Rectal smooth muscle tissue (tissue), 1 donor: ENCODE results near the gene DHH.
"Not testable (repeated sequence)": the region's sequence is repeated elsewhere in the genome, so short reads cannot be mapped to it uniquely, and the experiment has no call there.

Experiments used
- H3K27ac ChIP-seq: one replicate; pipeline ENCODE4 v1.7.0; 2013; ENCODE audit warnings: low read depth, low read length, inconsistent platforms
- H3K27me3 ChIP-seq: one replicate; pipeline ENCODE4 v1.7.0; 2013; ENCODE audit warnings: low read length; ENCODE audit not compliant: control insufficient read depth, insufficient read depth
- H3K36me3 ChIP-seq: one replicate; pipeline ENCODE4 v1.7.0; 2013; ENCODE audit warnings: low read length; ENCODE audit not compliant: control insufficient read depth, insufficient read depth
- H3K4me1 ChIP-seq: one replicate; pipeline ENCODE4 v1.7.0; 2013; ENCODE audit warnings: low read length; ENCODE audit not compliant: control insufficient read depth, insufficient read depth
- H3K4me3 ChIP-seq: one replicate; pipeline ENCODE4 v1.7.0; 2013; ENCODE audit warnings: low read length
- H3K9ac ChIP-seq: one replicate; pipeline ENCODE4 v1.7.0; 2013; ENCODE audit warnings: low read length

The DHH gene

DNA sequence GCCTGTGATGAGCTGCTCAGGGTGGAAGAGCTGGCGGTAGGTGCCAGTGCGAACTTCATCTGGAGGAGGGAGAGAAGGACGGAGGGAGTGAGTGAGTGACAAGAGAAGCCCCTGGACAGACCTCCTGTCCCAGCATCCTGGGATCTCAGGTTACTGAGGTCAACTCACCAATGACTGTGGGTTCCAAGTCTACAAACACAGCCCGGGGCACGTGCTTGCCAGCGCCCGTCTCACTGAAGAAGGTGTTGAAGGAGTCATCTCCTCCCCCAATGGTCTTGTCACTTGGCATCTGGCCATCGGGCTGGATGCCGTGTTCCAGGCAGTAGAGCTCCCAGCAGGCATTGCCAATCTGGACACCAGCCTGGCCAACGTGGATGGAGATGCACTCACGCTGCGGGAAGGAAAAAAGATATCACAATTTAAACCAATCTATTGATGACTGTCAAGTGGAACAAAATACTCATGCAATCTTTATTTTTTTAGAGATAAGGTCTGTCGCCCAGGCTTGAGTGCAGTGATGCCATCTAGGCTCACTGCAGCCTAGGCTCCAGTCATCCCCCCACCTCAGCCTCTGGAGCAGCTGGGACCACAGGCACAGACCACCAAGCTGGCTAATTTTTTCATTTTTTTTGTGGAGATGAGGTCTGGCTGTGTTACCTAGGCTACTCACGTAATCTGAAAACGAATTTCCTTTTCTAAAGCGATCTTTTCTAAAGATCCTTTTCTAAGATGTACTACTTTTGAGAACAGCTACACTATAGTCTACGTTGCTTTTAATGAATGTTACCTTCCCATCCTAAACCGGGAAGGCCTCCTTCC lies 34.9 kb upstream of the DHH start:
- Histone ChIP-seq H3K27ac (peak overlapping the region; percentile 99), H3K4me3 (peak overlapping the region; percentile 99), H3K4me1 (peaks cover 14% of the 10 kb centered on the region), H3K9ac (no peak overlapping the region), H3K27me3 (no peaks in the 10 kb centered on the region), H3K36me3 (peaks cover 19% of the 10 kb centered on the region)

DNA sequence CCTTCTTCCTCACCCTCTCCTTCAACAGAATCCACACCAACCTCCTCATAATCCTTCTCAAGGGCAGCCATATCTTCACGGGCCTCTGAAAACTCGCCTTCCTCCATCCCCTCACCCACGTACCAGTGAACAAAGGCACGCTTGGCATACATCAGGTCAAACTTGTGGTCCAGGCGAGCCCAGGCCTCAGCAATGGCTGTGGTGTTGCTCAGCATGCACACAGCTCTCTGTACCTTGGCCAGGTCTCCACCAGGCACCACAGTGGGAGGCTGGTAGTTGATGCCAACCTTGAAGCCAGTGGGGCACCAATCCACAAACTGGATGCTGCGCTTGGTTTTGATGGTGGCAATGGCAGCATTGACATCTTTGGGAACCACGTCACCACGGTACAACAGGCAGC lies 33.4 kb upstream of the DHH start:
- peaks cover 14% of the 10 kb centered on the region for H3K4me1 ChIP-seq
- H3K27ac ChIP-seq, H3K9ac ChIP-seq, H3K27me3 ChIP-seq, H3K4me3 ChIP-seq: not testable (repeated sequence)
- peaks cover 19% of the 10 kb centered on the region for H3K36me3 ChIP-seq

DNA sequence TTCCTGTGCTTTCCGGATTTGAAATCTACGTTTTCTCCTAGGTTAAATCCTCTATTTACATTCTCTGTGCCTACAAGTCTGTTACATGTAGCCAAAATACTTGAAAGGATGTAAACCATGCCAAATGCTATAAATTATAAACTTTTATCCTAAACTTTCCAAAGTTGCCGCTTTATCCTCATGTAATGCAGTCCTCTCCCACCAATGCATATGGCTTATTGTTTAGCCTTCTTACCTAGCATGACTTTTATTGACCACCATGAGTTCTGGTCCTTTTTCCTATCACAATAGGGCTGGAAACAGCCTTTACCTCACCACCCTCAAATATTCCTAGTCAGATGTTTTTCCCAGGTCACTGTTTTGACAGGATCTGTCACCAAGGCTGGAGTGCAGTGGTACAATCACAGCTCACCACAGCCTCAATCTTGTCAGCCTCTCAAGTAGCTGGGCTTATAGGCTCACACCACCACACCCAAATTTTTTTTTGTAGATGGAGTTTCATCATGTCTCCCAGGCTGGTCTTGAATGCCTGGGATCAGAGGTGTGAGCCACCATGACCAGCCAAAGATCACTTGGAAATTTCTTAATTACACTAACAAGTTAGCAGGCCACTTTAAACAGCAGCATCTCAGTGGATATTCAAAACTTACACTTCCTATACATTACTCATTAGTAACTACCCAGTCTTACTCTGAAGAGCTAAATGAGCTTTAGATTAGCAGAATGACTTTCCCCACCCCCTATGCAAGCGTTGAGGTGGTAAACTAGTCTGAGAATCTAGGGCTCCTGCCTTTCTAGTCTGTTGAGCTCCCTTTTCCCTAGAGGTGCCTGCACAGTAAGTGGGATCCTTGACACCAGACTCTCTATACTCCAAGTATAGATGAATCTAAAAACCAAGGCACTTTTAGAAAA lies 32.5 kb upstream of the DHH start:
- Histone ChIP-seq H3K9ac (no peak overlapping the region), H3K27me3 (no peaks in the 10 kb centered on the region), H3K4me3 (no peak overlapping the region), H3K27ac (no peak overlapping the region), H3K4me1 (peaks cover 10% of the 10 kb centered on the region), H3K36me3 (peaks cover 19% of the 10 kb centered on the region)

DNA sequence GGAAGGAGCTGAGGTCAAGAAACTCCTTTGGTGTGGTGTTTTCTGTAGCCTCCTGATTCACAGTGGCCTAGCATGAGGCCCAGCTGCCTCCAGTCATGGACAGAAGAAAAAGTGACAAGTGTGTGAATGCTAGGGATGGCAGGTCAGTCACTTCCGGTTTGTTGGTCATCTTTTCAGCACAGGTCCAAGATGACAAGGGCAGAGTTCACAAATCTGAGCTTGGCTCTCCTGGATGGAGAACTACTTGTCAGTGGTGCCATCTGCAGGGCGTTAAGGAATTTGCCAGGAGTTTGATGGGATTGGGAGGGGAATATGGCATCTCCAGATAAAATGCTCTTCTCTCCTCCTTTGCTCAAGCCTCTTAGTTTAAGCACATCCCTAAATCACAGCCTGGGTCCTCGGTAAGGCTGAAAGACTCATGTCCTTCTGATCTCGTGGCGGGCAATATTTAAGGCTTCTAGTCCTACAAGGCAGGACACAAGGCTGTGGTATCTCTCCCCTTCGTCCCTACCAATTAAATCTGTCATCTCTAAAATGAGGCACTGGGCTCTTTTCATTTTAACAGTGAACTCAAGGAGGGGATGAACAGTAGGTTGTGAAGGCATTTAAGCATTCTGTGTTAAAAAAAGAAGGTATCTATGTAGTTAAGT lies 26.6 kb upstream of the DHH start:
- Histone ChIP-seq H3K9ac (no peak overlapping the region), H3K27ac (no peak overlapping the region), H3K4me1 (no peaks in the 10 kb centered on the region), H3K4me3 (no peak overlapping the region), H3K27me3 (no peaks in the 10 kb centered on the region), H3K36me3 (no peaks in the 10 kb centered on the region)

DNA sequence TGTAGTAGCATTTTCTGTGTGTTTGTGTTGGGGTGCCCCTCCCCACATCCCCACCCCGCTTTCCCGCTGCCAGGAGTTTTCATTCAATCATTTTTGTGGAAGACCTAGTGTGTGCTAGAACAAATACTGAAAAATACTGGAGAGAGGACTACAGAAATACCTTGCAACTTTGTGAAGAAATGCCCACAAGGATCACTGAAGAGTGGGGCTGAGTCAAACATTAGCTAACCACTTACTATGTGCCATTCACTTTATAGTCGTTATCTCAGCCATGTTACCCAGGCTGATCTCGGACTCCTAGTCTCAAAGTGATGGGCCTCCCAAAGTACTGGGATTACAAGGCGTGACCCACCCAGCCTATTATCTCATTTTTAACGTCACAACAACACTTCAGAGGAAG lies 16.6 kb upstream of the DHH start:
- H3K4me1 ChIP-seq: peaks cover 8% of the 10 kb centered on the region
- H3K36me3 ChIP-seq: peaks cover 7% of the 10 kb centered on the region
- peak overlapping the region; percentile 100 for H3K27ac ChIP-seq
- H3K9ac ChIP-seq: no peak overlapping the region
- H3K4me3 ChIP-seq: peak overlapping the region; percentile 67
- H3K27me3 ChIP-seq: no peaks in the 10 kb centered on the region

GRCh38 chr12:49110464-49111155 lies 16.0 kb upstream of the DHH start, which contains the start of gene LMBR1L:
TSS of gene LMBR1L (minus strand) at chr12:49110847. CDS start at chr12:49110555, 292 bp downstream.
- Histone ChIP-seq H3K4me1 (peaks cover 10% of the 10 kb centered on the region), H3K4me3 (peak within 1 kb of the TSS; percentile 98), H3K27me3 (no peaks in the 10 kb centered on the region), H3K27ac (peak within 1 kb of the TSS; percentile 100), H3K9ac (peak within 1 kb of the TSS; percentile 93), H3K36me3 (peaks cover 12% of the 10 kb centered on the region)

DNA sequence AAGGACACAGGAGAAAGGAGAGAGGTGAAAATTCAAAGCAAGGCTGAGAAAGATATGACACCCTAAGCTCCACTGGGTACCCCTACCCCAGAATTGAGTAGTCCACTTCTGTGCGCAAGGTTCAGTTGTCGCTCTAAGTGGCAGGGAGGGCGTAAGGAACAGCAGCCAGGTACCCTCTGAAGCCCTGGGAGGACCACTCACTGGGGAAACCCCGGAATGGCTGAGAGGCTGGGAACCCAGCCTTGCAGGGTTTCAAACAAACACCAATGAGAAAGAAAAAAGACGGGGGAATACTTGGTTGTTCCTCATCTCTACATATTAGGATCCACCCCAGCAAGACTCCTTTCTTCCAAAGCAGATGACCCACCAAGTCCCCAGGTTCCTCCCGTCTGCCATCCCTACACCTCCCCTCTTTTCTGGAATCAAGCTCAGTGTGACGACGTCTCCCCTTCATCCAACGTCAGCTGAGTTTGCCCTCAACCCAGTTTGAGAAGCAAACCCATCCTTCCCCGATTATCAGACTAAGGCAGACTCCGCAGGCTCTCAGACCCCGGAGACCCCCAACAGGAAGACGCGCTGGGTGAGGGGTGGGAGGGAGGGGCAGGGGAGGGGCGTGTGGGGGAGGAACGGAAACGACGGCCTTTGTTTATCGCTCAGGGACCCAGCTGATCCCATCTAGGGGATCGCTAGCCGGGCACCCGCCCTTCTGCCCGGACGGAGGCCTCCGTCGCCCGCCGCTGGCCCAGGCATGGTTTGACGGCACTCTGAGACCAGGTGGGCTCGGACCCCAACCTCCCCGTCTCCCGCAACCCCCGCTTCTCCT lies 15.3 kb upstream of the DHH start:
- no peaks in the 10 kb centered on the region for H3K27me3 ChIP-seq
- H3K36me3 ChIP-seq: peaks cover 12% of the 10 kb centered on the region
- H3K9ac ChIP-seq: peak overlapping the region; percentile 93
- H3K27ac ChIP-seq: peak overlapping the region; percentile 100
- H3K4me3 ChIP-seq: peak overlapping the region; percentile 98
- H3K4me1 ChIP-seq: peaks cover 10% of the 10 kb centered on the region

DNA sequence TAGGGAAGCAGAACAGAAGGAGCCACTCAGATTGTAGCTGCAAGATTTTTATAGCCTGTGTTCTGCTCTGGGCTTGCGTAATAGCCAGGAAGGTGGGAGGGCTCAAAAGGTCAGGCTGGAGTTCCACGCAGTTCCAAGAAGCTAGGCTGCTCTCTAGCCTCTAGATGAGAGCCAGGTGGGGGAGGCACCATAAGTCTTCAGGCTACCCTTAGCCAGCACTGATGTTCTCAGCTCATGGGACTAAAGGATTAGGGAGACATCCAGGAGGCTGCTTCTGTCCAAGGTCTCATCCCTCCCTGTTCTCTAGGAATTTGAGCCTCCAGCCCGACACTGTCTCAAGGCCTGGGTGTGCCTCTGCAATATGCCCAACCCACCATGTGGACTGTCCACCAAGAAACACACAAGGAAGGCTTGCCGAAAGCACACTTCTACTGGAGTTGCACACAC lies 14.4 kb upstream of the DHH start:
- Histone ChIP-seq H3K9ac (peak overlapping the region; percentile 22), H3K36me3 (peaks cover 18% of the 10 kb centered on the region), H3K27ac (peak overlapping the region; percentile 100), H3K4me3 (peak overlapping the region; percentile 98), H3K4me1 (peaks cover 10% of the 10 kb centered on the region), H3K27me3 (no peaks in the 10 kb centered on the region)

DNA sequence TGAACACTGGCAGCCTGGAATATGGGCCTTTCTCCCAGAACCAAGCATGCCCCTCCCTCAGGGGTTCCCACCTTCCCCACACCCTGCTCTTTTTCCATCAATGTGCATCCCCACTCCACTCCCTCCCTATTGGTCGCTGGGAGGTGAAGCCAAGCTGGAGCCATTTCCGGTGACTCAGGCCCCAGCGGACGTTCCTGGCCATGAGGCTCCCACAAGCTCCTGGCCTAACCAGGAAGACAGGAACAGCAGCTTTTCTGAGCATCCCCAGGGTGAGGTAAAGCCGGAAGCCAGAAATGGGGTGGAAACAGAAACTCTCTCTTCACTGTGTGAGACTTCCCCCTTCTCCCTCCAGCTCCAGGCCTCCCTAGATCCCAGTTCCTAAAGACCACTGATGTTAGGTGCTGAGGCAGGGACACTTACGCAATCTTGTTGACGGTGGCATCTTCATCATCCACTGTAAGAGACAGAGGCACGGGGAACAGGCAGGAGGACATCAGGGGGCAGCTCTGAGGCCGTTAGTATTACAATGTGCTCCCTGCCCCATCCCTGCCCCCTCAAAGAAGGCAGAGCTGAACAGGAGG lies 11.0 kb upstream of the DHH start:
- no peak overlapping the region for H3K4me3 ChIP-seq
- peaks cover 49% of the 10 kb centered on the region for H3K36me3 ChIP-seq
- peaks cover 10% of the 10 kb centered on the region for H3K4me1 ChIP-seq
- H3K27ac ChIP-seq: no peak overlapping the region
- H3K9ac ChIP-seq: no peak overlapping the region
- no peaks in the 10 kb centered on the region for H3K27me3 ChIP-seq

- peaks cover 10% of the 10 kb centered on the region for H3K4me1 ChIP-seq
- no peak overlapping the region for H3K9ac ChIP-seq
- H3K36me3 ChIP-seq: peaks cover 55% of the 10 kb centered on the region
- no peak overlapping the region for H3K4me3 ChIP-seq
- no peaks in the 10 kb centered on the region for H3K27me3 ChIP-seq
- H3K27ac ChIP-seq: no peak overlapping the region
Measured at GRCh38 chr12:49104822-49105221, 10.2 kb upstream of the DHH start.

GRCh38 chr12:49100380-49100779 lies 5.8 kb upstream of the DHH start:
- peaks cover 53% of the 10 kb centered on the region for H3K36me3 ChIP-seq
- H3K27me3 ChIP-seq: no peaks in the 10 kb centered on the region
- no peak overlapping the region for H3K27ac ChIP-seq
- no peak overlapping the region for H3K9ac ChIP-seq
- H3K4me1 ChIP-seq: no peaks in the 10 kb centered on the region
- H3K4me3 ChIP-seq: no peak overlapping the region
